Neural cell (in vitro differentiated cells): Measurements from ENCODE around the gene DIRAS1.

Experiments
- EP300 ChIP-seq: fragments of 450-650 bp; conservative IDR thresholded peaks from 2 replicates; pipeline ENCODE4 v1.6.1; 2014; ENCODE audit warnings: antibody characterized with exemption, mild to moderate bottlenecking, moderate library complexity; ENCODE audit not compliant: poor library complexity, severe bottlenecking
- EZH2 ChIP-seq: fragments of 200-600, 300-800 bp; shearing (Covaris generic), sonication (generic); IDR thresholded peaks from 2 replicates; pipeline ENCODE4 v1.6.1; 2014; ENCODE audit warnings: antibody characterized with exemption, low read length, borderline replicate concordance, mild to moderate bottlenecking; ENCODE audit not compliant: insufficient read depth, poor library complexity, severe bottlenecking
- MXI1 ChIP-seq: fragments of 450-650 bp; conservative IDR thresholded peaks from 2 replicates; pipeline ENCODE4 v1.6.1; 2014; ENCODE audit warnings: antibody characterized with exemption, mild to moderate bottlenecking; ENCODE audit not compliant: poor library complexity, severe bottlenecking
- POLR2AphosphoS5 ChIP-seq: IDR thresholded peaks from 2 replicates; pipeline ENCODE4 v1.6.1; 2012
- RAD21 ChIP-seq: fragments of 450-650 bp; conservative IDR thresholded peaks from 2 replicates; pipeline ENCODE4 v1.6.1; 2014; ENCODE audit warnings: antibody characterized with exemption, mild to moderate bottlenecking, moderate library complexity
- REST ChIP-seq: IDR thresholded peaks from 2 replicates; pipeline ENCODE4 v1.6.1; 2012; ENCODE audit warnings: borderline replicate concordance
- SMC3 ChIP-seq: fragments of 450-650 bp; conservative IDR thresholded peaks from 2 replicates; pipeline ENCODE4 v1.6.1; 2014; ENCODE audit warnings: antibody characterized with exemption, mild to moderate bottlenecking, moderate library complexity; ENCODE audit not compliant: poor library complexity
- TAF1 ChIP-seq: IDR thresholded peaks from 2 replicates; pipeline ENCODE4 v1.6.1; 2012; ENCODE audit warnings: low read depth
- TF ChIP-seq, protein P1 (sequence below): fragments of 450-650 bp; IDR thresholded peaks from 2 replicates; pipeline ENCODE4 v1.5.1; 2014; ENCODE audit warnings: antibody characterized with exemption, mild to moderate bottlenecking, moderate library complexity; ENCODE audit not compliant: poor library complexity, severe bottlenecking

GRCh38 chr19:2706251-2706650 lies 14.9 kb downstream of the DIRAS1 start:
- TF ChIP-seq SMC3 (no peak), MXI1 (no peak), POLR2AphosphoS5 (no peak), EP300 (no peak), REST (no peak), EZH2 (no peak), RAD21 (no peak), TAF1 (no peak)
- TF ChIP-seq, protein P1, sequence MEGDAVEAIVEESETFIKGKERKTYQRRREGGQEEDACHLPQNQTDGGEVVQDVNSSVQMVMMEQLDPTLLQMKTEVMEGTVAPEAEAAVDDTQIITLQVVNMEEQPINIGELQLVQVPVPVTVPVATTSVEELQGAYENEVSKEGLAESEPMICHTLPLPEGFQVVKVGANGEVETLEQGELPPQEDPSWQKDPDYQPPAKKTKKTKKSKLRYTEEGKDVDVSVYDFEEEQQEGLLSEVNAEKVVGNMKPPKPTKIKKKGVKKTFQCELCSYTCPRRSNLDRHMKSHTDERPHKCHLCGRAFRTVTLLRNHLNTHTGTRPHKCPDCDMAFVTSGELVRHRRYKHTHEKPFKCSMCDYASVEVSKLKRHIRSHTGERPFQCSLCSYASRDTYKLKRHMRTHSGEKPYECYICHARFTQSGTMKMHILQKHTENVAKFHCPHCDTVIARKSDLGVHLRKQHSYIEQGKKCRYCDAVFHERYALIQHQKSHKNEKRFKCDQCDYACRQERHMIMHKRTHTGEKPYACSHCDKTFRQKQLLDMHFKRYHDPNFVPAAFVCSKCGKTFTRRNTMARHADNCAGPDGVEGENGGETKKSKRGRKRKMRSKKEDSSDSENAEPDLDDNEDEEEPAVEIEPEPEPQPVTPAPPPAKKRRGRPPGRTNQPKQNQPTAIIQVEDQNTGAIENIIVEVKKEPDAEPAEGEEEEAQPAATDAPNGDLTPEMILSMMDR: no peak
